Activated naive CD8-positive, alpha-beta T cell treated with anti-CD3 and anti-CD28 coated beads for 36 hours (primary cell): Measurements from ENCODE around the gene CPNE6. TPM values are rescaled to one million over a fixed set of nuclear protein-coding genes. Genes with fewer than 3 reads are reported as not detected.

ENCODE experiments used
- total RNA-seq, 2 experiments: library from RNA; stranded (reverse); gene quantifications; one replicate each; pipeline ENCODE4 v1.2.3, GENCODE V29; 2021

CPNE6 gene
- total RNA-seq, 2 experiments from 2014 or later = not detected

Other genes starting within 250 kb of the CPNE6 start
- 10 to 100 TPM; 18.0 to 21.4 TPM for gene DHRS4, start 117.8 kb upstream of the CPNE6 start, total RNA-seq
- 10 to 100 TPM; 18.1 to 20.8 TPM for gene DHRS4L2, start 82.6 kb upstream of the CPNE6 start, total RNA-seq
- under 1 TPM; 0.43 to 0.56 TPM for gene CARMIL3, start 19.6 kb upstream of the CPNE6 start, total RNA-seq
- 100 to 1,000 TPM; 110 TPM for gene PCK2, start 22.7 kb downstream of the CPNE6 start, total RNA-seq
- gene DCAF11, start 43.2 kb downstream of the CPNE6 start, total RNA-seq = 10 to 100 TPM; 56.0 to 56.7 TPM
- 1 to 10 TPM; 1.8 to 2.6 TPM for gene NRL, start 43.4 kb downstream of the CPNE6 start, total RNA-seq
- under 1 TPM in 1 of 2 experiments, not detected in 1; 0.29 TPM for gene FITM1, start 59.1 kb downstream of the CPNE6 start, total RNA-seq
- gene PSME1, start 64.6 kb downstream of the CPNE6 start, total RNA-seq = 100 to 1,000 TPM; 476 to 479 TPM
- 10 to 100 TPM; 39.1 to 40.1 TPM for gene EMC9, start 70.0 kb downstream of the CPNE6 start, total RNA-seq
- 100 to 1,000 TPM; 541 to 558 TPM for gene PSME2, start 75.0 kb downstream of the CPNE6 start, total RNA-seq
- 10 to 100 TPM; 82.2 to 86.5 TPM for gene RNF31, start 75.9 kb downstream of the CPNE6 start, total RNA-seq
- gene IRF9, start 89.7 kb downstream of the CPNE6 start, total RNA-seq = 100 to 1,000 TPM; 133 to 136 TPM
- gene REC8, start 100.5 kb downstream of the CPNE6 start, total RNA-seq = 10 to 100 TPM; 28.9 to 29.2 TPM
- gene IPO4, start 117.3 kb downstream of the CPNE6 start, total RNA-seq = 100 to 1,000 TPM; 152 to 161 TPM
- gene TM9SF1, start 123.9 kb downstream of the CPNE6 start, total RNA-seq = 10 to 100 TPM; 20.7 to 22.5 TPM
- not detected for gene TSSK4, start 134.1 kb downstream of the CPNE6 start, total RNA-seq
- 10 to 100 TPM; 54.4 to 58.9 TPM for gene CHMP4A, start 141.9 kb downstream of the CPNE6 start, total RNA-seq
- gene MDP1, start 144.5 kb downstream of the CPNE6 start, total RNA-seq = 10 to 100 TPM; 19.4 to 20.9 TPM
- gene NEDD8, start 160.8 kb downstream of the CPNE6 start, total RNA-seq = 100 to 1,000 TPM; 194 to 201 TPM
- gene GMPR2, start 161.4 kb downstream of the CPNE6 start, total RNA-seq = 10 to 100 TPM; 44.5 to 48.4 TPM
- 10 to 100 TPM; 68.2 to 71.1 TPM for gene TINF2, start 171.1 kb downstream of the CPNE6 start, total RNA-seq
- 1 to 10 TPM; 2.6 to 3.3 TPM for gene TGM1, start 191.6 kb downstream of the CPNE6 start, total RNA-seq
- 10 to 100 TPM; 34.5 to 36.1 TPM for gene RABGGTA, start 200.0 kb downstream of the CPNE6 start, total RNA-seq
- gene DHRS1, start 228.2 kb downstream of the CPNE6 start, total RNA-seq = 1 to 10 TPM; 7.4 to 8.6 TPM
- gene NOP9, start 228.3 kb downstream of the CPNE6 start, total RNA-seq = 10 to 100 TPM; 40.9 to 45.0 TPM
- 1 to 10 TPM; 6.0 to 6.7 TPM for gene CIDEB, start 236.4 kb downstream of the CPNE6 start, total RNA-seq
- gene LTB4R2, start 238.6 kb downstream of the CPNE6 start, total RNA-seq = 10 to 100 TPM; 11.5 TPM
- gene LTB4R, start 239.9 kb downstream of the CPNE6 start, total RNA-seq = 10 to 100 TPM in 1 of 2 experiments, 1 to 10 TPM in 1; 9.3 to 10.3 TPM